Suppressor macrophage (primary cell): Measurements from ENCODE around the gene RAB10.
"Not testable (repeated sequence)": the region's sequence is repeated elsewhere in the genome, so short reads cannot be mapped to it uniquely, and the experiment has no call there.

Experiments used
- DNase-seq, 4 experiments: peaks; one replicate each; pipeline ENCODE4 v3.0.0-alpha.2; 2020 to 2022
- total RNA-seq, 17 experiments: gene quantifications; one replicate each; lab custom pipeline; 2026; ENCODE audit warnings: mixed read lengths in 6 of 17, inconsistent platforms in 3 of 17; lab: John Stamatoyannopoulos, UW

RAB10 gene
- 222 to 412 (median 327) reads per million in 17 experiments for total RNA-seq

- DNase-seq, result peak; percentile 100
These were observed at the start of gene RAB10 for GRCh38 chr2:26033818-26034636. Gene RAB10 (plus strand): TSS chr2:26034084. CDS start chr2:26034609, 525 bp downstream.

DNA sequence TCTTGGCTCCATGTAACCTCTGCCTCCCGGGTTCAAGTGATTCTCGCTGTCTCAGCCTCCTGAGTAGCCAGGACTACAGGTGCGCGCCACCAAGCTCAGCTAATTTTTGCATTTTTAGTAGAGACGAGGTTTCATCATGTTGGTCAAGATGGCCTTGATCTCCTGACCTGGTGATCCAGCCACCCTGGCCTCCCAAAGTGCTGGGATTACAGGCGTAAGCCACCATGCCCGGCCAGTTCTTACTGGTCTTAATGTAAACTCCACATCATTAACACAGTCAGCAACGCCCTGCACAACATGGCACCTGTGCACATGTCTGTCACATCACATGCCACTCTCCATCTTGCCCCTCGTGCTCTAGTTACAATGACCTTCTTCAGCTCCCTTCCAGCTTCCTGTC, 45.8 kb upstream of the RAB10 start:
- no peak for DNase-seq

- no peak for DNase-seq
These were observed 44.7 kb upstream of the RAB10 start for GRCh38 chr2:25989154-25989553.

GRCh38 chr2:25991965-25992364, 41.9 kb upstream of the RAB10 start:
- DNase-seq, result no peak

GRCh38 chr2:25992556-25992955, 41.3 kb upstream of the RAB10 start:
- DNase-seq, result no peak

DNA sequence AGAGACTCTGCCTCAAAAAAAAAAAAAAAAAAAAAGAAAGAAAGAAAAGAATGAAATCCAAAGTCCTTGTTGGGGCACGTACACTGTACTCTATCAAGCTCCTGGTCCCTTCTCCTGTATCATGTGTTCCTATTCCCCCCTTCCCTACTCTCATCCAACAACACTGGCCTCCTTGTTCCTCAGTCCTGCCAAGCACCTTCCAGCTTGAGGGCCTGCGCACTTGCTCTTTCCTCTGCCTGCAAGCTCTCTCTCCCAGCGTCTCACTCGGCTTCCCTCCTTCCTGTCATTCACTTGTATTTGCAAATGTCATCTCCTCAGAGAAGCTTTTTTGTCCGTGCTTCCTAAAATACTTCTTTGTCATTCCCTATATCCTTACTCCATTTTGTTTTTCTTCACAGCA, 40.8 kb upstream of the RAB10 start:
- DNase-seq, result no peak

- DNase-seq, result no peak
These were observed 39.4 kb upstream of the RAB10 start for GRCh38 chr2:25994509-25994908.

DNA sequence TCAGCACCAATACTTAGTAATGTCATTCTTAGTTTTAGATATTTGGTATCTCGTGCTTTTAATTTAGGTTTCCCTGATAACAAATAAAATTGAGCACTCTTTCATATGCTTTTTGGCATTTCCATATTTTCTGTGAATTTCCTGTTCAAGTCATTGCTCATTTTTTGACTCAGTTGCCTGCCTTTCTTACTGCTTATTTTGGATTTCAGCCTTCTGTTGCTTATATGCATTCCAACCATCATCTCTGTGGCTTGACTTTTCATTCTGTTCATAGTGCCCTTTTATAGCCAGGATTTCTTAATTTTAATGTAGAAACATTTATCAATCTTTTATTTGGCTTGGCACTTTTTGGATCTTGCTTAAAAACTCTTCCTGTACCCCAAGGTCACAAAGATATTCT, 37.0 kb upstream of the RAB10 start:
- no peak for DNase-seq

- not testable (repeated sequence) for DNase-seq
These were observed 35.0 kb upstream of the RAB10 start for GRCh38 chr2:25998816-25999383.

DNA sequence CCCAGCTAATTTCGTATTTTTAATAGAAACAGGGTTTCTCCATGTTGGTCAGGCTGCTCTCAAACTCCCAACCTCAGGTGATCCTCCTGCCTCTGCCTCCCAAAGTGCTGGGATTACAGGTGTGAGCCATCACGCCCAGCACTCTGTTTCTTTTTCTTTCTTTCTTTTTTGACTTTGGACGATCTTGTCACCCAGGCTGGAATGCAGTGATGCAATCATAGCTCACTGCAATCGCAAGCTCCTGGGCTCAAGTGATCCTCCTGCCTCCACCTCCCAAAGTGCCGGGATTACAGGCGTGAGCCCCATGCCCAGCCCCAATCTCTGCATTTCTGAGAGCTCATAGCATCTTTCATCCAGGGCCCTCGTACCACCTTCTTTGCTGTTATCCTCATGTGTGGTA, 34.5 kb upstream of the RAB10 start:
- not testable (repeated sequence) for DNase-seq

DNA sequence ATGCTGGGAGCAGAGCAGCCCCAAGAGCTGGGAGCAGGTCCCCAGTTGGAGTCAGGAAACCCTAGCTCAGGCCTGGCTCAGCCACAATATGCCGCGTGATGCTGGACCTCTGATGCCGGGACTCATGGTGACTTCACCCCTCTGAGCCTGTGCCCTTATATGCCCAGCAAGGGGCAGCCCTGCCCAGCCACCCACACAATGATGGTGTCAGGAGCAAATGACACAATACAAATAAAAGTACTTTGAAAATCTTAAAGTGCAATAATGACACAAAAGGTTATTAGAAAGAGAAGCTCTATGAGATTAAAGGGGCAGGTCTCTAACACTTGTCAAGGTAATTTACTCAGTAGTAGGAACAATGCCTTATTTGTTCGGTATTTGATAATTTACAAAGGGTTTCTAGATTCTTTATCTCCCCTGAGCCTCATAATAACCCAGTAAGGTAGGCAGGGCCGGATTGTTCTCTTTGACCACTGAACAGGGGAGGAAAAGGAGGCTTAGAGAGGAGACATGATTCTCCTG, 33.3 kb upstream of the RAB10 start:
- peak; percentile 91 to 97 (median 94) for DNase-seq

DNA sequence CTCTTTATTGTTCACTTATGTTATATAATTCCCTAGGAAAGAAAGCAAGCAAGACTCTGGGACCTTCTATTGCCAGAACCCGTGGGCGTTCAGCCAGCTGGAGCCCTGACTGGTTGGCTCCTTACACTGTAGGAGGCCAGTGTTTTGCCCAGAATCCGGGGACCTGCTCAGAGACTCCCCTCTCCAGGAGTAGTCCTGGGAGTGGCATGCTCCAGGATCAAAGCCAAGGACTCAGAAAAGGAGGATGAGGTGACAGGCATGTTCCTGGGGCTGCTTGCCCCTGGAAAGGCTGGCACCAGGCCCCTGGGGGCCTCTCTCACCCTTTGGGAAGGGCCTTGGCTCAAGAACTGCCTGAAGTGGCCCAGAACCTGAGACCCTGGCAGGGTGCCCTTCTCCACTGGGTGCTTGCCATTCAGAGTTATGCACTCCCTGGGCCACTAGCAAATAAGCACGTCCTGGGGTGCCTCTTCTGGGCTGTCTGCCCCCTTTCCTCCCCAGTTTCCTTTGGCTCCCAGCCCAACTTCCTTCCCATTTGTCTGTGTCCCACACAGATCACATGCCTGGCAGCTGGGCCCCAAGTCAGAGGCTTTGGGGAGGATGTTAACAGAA, 32.0 kb upstream of the RAB10 start:
- DNase-seq, result peak; percentile 87 to 95 (median 92)

- DNase-seq, result peak; percentile 81 to 94 (median 90)
These were observed 31.1 kb upstream of the RAB10 start for GRCh38 chr2:26002632-26003310.

GRCh38 chr2:26008095-26008494, 25.8 kb upstream of the RAB10 start:
- no peak for DNase-seq

- DNase-seq, result peak; percentile 96 to 99 (median 97)
These were observed 24.9 kb upstream of the RAB10 start for GRCh38 chr2:26008851-26009566.

DNA sequence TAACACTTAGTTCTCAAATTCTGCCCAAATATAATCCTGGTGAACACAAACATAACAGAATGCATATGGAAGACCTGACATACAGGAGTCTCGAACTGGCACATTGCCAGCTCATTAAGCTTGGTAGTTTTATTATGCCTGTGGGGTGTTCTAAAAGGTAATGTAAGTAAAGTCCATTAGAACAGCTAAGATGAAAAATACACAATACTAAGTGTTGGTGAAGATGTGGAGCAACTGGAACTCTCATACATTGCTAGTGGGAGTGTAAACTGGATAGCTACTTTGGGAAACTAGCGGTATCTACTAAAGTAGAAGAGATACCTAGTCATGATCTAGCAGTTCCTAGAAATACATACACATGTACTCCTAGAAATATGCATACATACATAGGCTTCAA, 24.3 kb upstream of the RAB10 start:
- DNase-seq, result no peak

DNA sequence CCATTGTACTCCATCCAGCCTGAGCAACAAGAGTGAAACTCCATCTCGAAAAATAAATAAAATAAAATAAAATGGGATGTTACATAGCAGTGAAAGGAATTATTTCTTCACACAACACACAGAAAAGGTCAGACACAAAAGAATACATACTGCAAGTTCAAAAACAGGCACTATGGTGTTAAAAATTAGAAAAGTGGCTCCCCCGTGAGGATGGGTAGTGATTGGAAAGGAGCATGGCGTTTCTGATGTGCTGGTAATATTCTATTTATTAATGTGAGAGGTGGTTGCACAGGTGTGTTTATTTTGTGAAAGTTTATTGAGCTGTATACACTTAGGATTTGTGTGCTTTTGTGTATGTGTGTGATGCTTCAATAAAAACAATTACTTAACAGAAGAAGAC, 22.9 kb upstream of the RAB10 start:
- DNase-seq, result no peak

DNA sequence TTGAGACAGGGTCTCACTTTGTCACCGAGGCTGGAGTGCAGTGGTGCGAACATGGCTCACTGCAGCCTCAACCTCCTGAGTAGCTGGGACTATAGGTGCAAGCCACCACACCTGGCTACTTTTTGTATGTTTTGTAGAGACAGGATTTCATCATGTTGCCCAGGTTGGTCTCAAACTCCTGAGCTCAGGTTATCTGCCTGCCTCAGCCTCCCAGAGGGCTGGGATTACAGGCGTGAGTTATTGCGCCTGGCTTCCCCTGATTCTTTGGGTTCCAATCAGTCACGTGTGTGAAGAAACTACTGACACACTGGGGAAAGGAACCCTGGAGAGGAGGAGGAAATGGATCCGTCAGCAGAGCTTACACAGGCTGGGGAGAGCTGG, 22.3 kb upstream of the RAB10 start:
- DNase-seq, result peak; percentile 76 to 90 (median 84)

DNA sequence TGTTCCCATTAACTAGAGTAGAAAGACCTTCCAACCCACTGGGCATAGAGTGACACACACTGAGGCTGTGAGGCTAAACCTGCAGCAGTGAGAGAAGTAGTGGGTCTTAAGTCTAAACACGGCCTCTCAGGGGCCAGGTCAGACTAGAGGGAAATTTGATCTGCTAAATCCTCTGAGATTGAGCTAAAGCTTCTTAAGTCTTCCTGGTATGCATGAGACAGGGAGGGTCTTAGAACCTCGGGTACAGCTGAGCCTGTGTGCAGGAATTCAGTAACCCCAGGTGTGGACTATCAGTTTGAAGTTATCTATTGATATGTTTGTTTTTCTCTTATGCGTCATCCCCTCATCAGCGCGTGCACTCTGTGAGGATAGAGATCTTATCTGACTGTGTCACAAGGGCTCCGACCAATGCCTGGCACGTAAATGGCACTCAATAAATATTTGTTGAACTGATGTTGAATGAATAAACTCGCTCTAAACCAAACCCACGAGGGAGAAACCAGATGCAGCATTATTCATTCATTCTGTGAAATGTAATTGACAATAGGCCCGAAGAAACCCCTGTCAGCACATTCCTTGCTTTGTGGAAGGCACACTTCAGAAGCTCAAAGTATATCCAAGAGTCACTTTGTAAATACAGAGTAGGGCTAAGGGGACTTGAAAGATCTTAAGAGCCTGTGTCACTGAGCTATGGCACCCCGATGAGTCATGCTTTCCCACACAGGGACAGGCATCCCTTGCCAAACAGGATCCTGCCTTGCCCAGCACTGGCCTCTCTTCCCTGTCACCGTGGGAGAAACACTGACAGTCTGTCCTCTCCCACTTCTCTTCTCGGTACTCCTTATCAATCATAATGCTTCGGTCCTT, 21.7 kb upstream of the RAB10 start:
- DNase-seq, result peak; percentile 83 to 97 (median 92)

DNA sequence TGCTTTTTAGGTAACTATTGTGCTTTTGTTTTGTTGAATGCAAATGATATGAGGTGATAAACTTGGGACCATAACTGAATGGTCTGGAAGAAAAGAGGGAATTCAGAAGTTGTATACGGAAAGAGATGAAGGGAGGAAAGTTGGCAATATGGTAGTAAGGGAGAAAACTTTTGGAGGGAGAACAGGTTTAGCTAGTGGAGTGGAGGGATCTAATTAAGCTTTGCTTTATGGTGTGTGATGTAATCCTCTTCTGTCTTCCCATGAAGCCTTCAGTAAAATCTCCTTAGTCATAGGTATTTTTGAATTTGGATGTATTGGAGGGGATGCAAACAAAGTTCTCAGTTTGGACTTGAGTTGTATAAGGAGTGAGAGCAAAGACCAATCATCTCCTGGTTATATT, 20.2 kb upstream of the RAB10 start:
- no peak for DNase-seq

GRCh38 chr2:26016012-26016705, 17.7 kb upstream of the RAB10 start:
- peak in 3 of 4 experiments; percentile 34 to 63 (median 52) for DNase-seq
